Common myeloid progenitor, CD34-positive (primary cell): ENCODE results near the gene MRFAP1L1.

ENCODE experiments used
- CTCF ChIA-PET: fragments of 350-600 bp; sonication (Branson Sonifier 250); formaldehyde crosslinking; loops from one replicate; lab custom pipeline; 2021; ENCODE audit warnings: antibody characterized with exemption; lab: Charles Lee
- POLR2A ChIA-PET: fragments of 350-600 bp; sonication (Branson Sonifier 250); formaldehyde crosslinking; loops from one replicate; lab custom pipeline; 2021; ENCODE audit warnings: antibody characterized with exemption; lab: Charles Lee
- DNase-seq, 3 donors: peaks; one replicate each; pipeline versions ENCODE4 v3.0.0 to v3.0.0-alpha.2; 2013
- H3K27ac ChIP-seq, 2 experiments: 1 replicate in 1 of 2; 2 replicates in 1 of 2; pipeline ENCODE4 v1.7.0; 2013; ENCODE audit warnings: inconsistent platforms in 2 of 2, low read length in 2 of 2, mild to moderate bottlenecking in 2 of 2, low read depth in 1 of 2, moderate library complexity in 1 of 2; ENCODE audit not compliant: severe bottlenecking in 2 of 2, insufficient read depth in 1 of 2, poor library complexity in 1 of 2
- H3K27me3 ChIP-seq, 5 experiments: replicated peaks in 2 of 5; 1 replicate in 3 of 5; 2 replicates in 2 of 5; pipeline versions ENCODE4 v1.6.1 to v1.7.0; 2013; ENCODE audit warnings: low read length in 4 of 5, mild to moderate bottlenecking in 2 of 5, moderate library complexity in 2 of 5, inconsistent platforms in 1 of 5; ENCODE audit not compliant: insufficient read depth in 5 of 5, control insufficient read depth in 4 of 5
- H3K36me3 ChIP-seq, 4 experiments: 1 replicate in 2 of 4; 2 replicates in 2 of 4; pipeline versions ENCODE4 v1.6.1 to v1.7.0; 2013; ENCODE audit warnings: low read length in 3 of 4, control low read depth in 1 of 4, mild to moderate bottlenecking in 1 of 4; ENCODE audit not compliant: control insufficient read depth in 4 of 4, insufficient read depth in 4 of 4
- H3K4me1 ChIP-seq, 4 experiments: 1 replicate in 3 of 4; 2 replicates in 1 of 4; pipeline versions ENCODE4 v1.6.1 to v1.7.1; 2013; ENCODE audit warnings: low read length in 3 of 4, mild to moderate bottlenecking in 3 of 4, control low read depth in 1 of 4, inconsistent platforms in 1 of 4, moderate library complexity in 1 of 4; ENCODE audit not compliant: control insufficient read depth in 4 of 4, insufficient read depth in 4 of 4; ENCODE audit errors: control extremely low read depth in 1 of 4
- H3K4me3 ChIP-seq, 7 experiments: 1 replicate in 4 of 7; 2 replicates in 3 of 7; pipeline versions ENCODE4 v1.5.1 to v1.7.0; 2013; ENCODE audit warnings: mild to moderate bottlenecking in 7 of 7, low read length in 6 of 7, moderate library complexity in 6 of 7, inconsistent platforms in 2 of 7, low read depth in 2 of 7, control low read depth in 1 of 7; ENCODE audit not compliant: insufficient read depth in 4 of 7, control insufficient read depth in 1 of 7; ENCODE audit errors: extremely low read depth in 1 of 7
- H3K9me3 ChIP-seq, 5 experiments: 1 replicate in 4 of 5; 2 replicates in 1 of 5; pipeline versions ENCODE4 v1.6.1 to v1.7.1; 2013; ENCODE audit warnings: low read length in 4 of 5, mild to moderate bottlenecking in 2 of 5, inconsistent platforms in 1 of 5, low read depth in 1 of 5, moderate library complexity in 1 of 5; ENCODE audit not compliant: control insufficient read depth in 4 of 5, insufficient read depth in 2 of 5; ENCODE audit errors: control extremely low read depth in 1 of 5
- WGBS: methylation state at CpG from one replicate; pipeline ENCODE4 v1.1.5; 2013; ENCODE audit not compliant: insufficient coverage; 5-methylcytosine and 5-hydroxymethylcytosine counted together

Gene MRFAP1L1

DNA sequence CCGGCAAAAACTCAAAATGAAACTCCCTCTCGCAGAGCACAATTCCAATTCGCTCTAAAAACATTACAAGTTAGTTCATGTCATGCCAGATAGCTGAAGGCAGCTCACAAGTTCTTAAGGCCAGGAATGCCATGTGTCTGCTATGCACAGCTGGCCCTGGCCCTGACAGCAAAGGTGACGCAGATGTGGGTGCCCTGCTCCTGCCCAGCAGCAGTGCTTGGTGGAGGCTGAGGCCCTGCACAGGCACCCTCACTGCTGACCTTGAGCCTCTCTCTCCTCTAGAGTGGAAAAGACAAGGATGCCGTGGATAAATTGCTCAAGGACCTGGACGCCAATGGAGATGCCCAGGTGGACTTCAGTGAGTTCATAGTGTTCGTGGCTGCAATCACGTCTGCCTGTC lies 13.1 kb downstream of the MRFAP1L1 start:
- H3K27ac ChIP-seq: no peak overlapping the region
- peaks cover 0 to 4% (median 2%) of the 10 kb centered on the region in 4 experiments for H3K36me3 ChIP-seq
- WGBS: 95% methylated on average over 8 of the region's 8 CpGs
- ChIA-PET CTCF (interaction anchor here (1.2 to 2.5 kb wide), 3 partner anchors 12 to 24 kb away, joined by 3 to 8 read pairs (median 3); no protein-coding TSS in a partner anchor), POLR2A (no interaction called here)
- no peak for DNase-seq
- H3K4me1 ChIP-seq: peaks cover 2 to 45% (median 5%) of the 10 kb centered on the region in 4 experiments
- H3K27me3 ChIP-seq: no peaks in the 10 kb centered on the region
- no peak overlapping the region for H3K4me3 ChIP-seq
- no peaks in the 10 kb centered on the region for H3K9me3 ChIP-seq

GRCh38 chr4:6695660-6696610 lies 13.7 kb downstream of the MRFAP1L1 start:
- peak in 2 of 3 donors; percentile 38 to 57 for DNase-seq
- CTCF ChIA-PET: interaction anchor here (0.9 to 2.5 kb wide), 4 partner anchors 13 to 148 kb away, joined by 3 to 8 read pairs (median 3); no protein-coding TSS in a partner anchor
- no peaks in the 10 kb centered on the region for H3K27me3 ChIP-seq
- H3K4me1 ChIP-seq: peaks cover 2 to 50% (median 7%) of the 10 kb centered on the region in 4 experiments
- H3K27ac ChIP-seq: no peak overlapping the region
- POLR2A ChIA-PET: no interaction called here
- no peaks in the 10 kb centered on the region for H3K9me3 ChIP-seq
- no peak overlapping the region for H3K4me3 ChIP-seq
- 86% methylated on average over 17 of the region's 18 CpGs for WGBS
- H3K36me3 ChIP-seq: peaks cover 0 to 4% (median 0%) of the 10 kb centered on the region in 4 experiments

DNA sequence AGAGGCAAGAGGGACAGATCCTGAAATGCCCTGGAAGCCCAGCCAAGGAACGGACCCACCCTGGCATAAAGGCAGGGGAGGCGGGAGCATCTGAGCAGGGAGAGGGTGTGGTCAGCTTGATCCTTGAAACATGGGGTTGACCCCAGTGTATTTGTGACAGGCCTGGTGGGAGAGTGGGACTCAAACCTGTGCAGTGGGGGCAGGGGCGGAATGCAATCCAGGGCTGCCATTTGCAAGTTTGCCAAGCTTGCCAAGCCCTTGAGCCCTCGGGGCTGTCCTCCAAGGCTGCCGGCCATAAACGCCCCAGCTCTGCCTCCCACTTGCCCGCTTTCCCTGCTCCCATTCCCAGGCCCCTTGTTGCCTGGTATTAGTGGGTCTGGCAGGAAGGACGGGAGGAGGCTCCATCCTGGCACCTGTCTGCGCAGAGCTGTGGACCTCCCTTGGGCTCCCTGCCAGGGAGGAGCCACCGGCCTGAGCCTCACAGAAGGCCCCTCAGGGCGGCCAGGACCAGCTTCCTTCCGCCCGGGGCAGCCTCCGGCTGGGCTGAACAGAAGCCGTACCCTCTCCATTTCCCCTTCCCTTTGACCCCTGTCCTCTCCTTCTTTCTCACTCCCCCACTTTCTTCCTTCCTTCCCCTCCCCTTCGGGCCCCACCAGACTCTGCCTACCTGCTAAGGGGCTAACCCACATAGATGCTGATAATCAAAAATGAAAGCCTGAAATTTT lies 15.3 kb downstream of the MRFAP1L1 start:
- WGBS: 68% methylated on average over 14 of the region's 16 CpGs
- Histone ChIP-seq H3K27me3 (no peaks in the 10 kb centered on the region), H3K9me3 (no peaks in the 10 kb centered on the region), H3K4me1 (peaks cover 3 to 65% (median 20%) of the 10 kb centered on the region in 4 experiments), H3K27ac (no peak overlapping the region), H3K36me3 (no peaks in the 10 kb centered on the region), H3K4me3 (no peak overlapping the region)
- ChIA-PET POLR2A (no interaction called here), CTCF (interaction anchor here (0.8 kb wide), 1 partner anchor 19 kb away, joined by 4 read pairs; no protein-coding TSS in a partner anchor)
- no peak for DNase-seq

GRCh38 chr4:6693231-6694176 lies 16.2 kb downstream of the MRFAP1L1 start, which contains the start of gene S100P:
Gene S100P, plus strand, starts transcription at chr4:6693878. Its CDS starts 55 bp downstream, at chr4:6693933.
- Histone ChIP-seq H3K27me3 (no peaks in the 10 kb centered on the region), H3K4me3 (no peak within 1 kb of the TSS), H3K27ac (peak within 1 kb of the TSS in 1 of 2 experiments; percentile 34), H3K36me3 (no peaks in the 10 kb centered on the region), H3K4me1 (peaks cover 3 to 73% (median 28%) of the 10 kb centered on the region in 4 experiments), H3K9me3 (no peaks in the 10 kb centered on the region)
- POLR2A ChIA-PET: no interaction called here
- CTCF ChIA-PET: interaction anchor here (0.8 to 1.2 kb wide), 3 partner anchors 13 to 18 kb away, joined by 3 to 4 read pairs (median 3); no protein-coding TSS in a partner anchor
- WGBS: 96% methylated on average over 21 of the region's 29 CpGs
- no peak for DNase-seq

DNA sequence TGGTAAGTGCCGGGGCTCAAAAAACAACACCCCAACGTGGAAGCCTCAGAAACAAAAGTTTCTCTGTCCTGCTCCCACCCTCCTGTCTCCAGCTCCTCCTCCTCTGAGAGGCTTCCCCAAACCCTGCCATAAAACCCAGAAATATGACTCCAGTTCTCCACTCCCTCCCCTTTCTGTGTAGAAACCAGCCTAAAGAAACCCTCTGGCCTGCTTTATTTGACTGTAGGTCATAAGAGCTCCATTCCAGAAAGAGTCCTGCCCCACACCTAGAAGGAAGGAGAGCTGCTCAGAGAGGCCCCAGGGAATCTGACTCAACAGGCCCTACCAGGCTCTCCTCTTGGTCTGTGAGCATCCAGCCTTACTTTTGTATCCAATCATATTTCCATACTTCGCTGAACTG lies 16.9 kb downstream of the MRFAP1L1 start:
- CTCF ChIA-PET: interaction anchor here (0.8 to 1.2 kb wide), 2 partner anchors 14 to 15 kb away, joined by 3 read pairs; no protein-coding TSS in a partner anchor
- no peak overlapping the region for H3K4me3 ChIP-seq
- H3K27me3 ChIP-seq: no peaks in the 10 kb centered on the region
- DNase-seq: no peak
- 100% methylated on average over 2 of the region's 3 CpGs for WGBS
- no peaks in the 10 kb centered on the region for H3K36me3 ChIP-seq
- no peaks in the 10 kb centered on the region for H3K9me3 ChIP-seq
- H3K27ac ChIP-seq: peak overlapping the region in 1 of 2 experiments; percentile 34
- peaks cover 3 to 80% (median 31%) of the 10 kb centered on the region in 4 experiments for H3K4me1 ChIP-seq
- POLR2A ChIA-PET: no interaction called here

- ChIA-PET POLR2A (no interaction called here), CTCF (interaction anchor here (0.8 to 1.2 kb wide), 2 partner anchors 14 to 15 kb away, joined by 3 read pairs; no protein-coding TSS in a partner anchor)
- peaks cover 3 to 82% (median 31%) of the 10 kb centered on the region in 4 experiments for H3K4me1 ChIP-seq
- no peak for DNase-seq
- no peaks in the 10 kb centered on the region for H3K27me3 ChIP-seq
- H3K4me3 ChIP-seq: no peak overlapping the region
- H3K27ac ChIP-seq: peak overlapping the region in 1 of 2 experiments; percentile 34
- no peaks in the 10 kb centered on the region for H3K36me3 ChIP-seq
- H3K9me3 ChIP-seq: no peaks in the 10 kb centered on the region
- WGBS: 100% methylated on average over 2 of the region's 8 CpGs
Observed at GRCh38 chr4:6692379-6692778, 17.3 kb downstream of the MRFAP1L1 start.
